ENCODE results near the gene AFP. TPM values are rescaled to one million over a fixed set of nuclear protein-coding genes. Genes with fewer than 3 reads are reported as not detected.

AFP gene
- total and polyA plus RNA-seq, 9 of the 15 experiments (the other 6 are each of a cell fraction or from before 2014, with no cell fraction given): 0.47 to 6.2 (median 3.0) TPM

GRCh38 chr4:73446336-73446938 is 10.4 kb downstream of the AFP start (continued):
- TF ChIP-seq REST (IDR thresholded peaks at IDR 0.05; ENCODE audit: borderline replicate concordance): peak; percentile 86
- no peak for TF ChIP-seq REST (CRISPR knock-in tag; IDR thresholded peaks at IDR 0.05; ENCODE audit: low read depth)
- TF ChIP-seq, protein P1, sequence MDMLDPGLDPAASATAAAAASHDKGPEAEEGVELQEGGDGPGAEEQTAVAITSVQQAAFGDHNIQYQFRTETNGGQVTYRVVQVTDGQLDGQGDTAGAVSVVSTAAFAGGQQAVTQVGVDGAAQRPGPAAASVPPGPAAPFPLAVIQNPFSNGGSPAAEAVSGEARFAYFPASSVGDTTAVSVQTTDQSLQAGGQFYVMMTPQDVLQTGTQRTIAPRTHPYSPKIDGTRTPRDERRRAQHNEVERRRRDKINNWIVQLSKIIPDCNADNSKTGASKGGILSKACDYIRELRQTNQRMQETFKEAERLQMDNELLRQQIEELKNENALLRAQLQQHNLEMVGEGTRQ (CRISPR knock-in tag; IDR thresholded peaks at IDR 0.05): no peak
- TF ChIP-seq PHF20 (IDR thresholded peaks at IDR 0.05; ENCODE audit: partially characterized antibody): no peak
- 0 out of 3 replicates have a peak, but pooled peaks of 1 of the 2 experiments have one; percentile 51 for TF ChIP-seq CBX3 (IDR thresholded peaks at IDR 0.05; ENCODE audit: borderline replicate concordance in 1 of 2, low read length in 2 of 2)
- TF ChIP-seq CTCF (IDR thresholded peaks at IDR 0.05 in 2 of 3, conservative IDR thresholded peaks at IDR 0.05 in 1 of 3; ENCODE audit: insufficient read depth in 2 of 3, low read depth in 1 of 3, low read length in 3 of 3): peak; percentile 82 to 99 (median 98)
- TF ChIP-seq, protein P2, sequence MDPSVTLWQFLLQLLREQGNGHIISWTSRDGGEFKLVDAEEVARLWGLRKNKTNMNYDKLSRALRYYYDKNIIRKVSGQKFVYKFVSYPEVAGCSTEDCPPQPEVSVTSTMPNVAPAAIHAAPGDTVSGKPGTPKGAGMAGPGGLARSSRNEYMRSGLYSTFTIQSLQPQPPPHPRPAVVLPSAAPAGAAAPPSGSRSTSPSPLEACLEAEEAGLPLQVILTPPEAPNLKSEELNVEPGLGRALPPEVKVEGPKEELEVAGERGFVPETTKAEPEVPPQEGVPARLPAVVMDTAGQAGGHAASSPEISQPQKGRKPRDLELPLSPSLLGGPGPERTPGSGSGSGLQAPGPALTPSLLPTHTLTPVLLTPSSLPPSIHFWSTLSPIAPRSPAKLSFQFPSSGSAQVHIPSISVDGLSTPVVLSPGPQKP (CRISPR knock-in tag; IDR thresholded peaks at IDR 0.05): no peak
- TF ChIP-seq ID3 (CRISPR knock-in tag; IDR thresholded peaks at IDR 0.05): no peak
- TF ChIP-seq ID3 (tag; IDR thresholded peaks at IDR 0.05): no peak
- peak; percentile 55; the same call in 1 of the 2 replicates for TF ChIP-seq GATA2 (CRISPR knock-in tag; IDR thresholded peaks at IDR 0.05)
- TF ChIP-seq ZNF263 (CRISPR knock-in tag; IDR thresholded peaks at IDR 0.05; ENCODE audit: borderline replicate concordance): no peak
- TF ChIP-seq TCF15 (CRISPR knock-in tag; IDR thresholded peaks at IDR 0.05): no peak
